ENCODE measurements around the gene RARRES1.

Gene RARRES1

GRCh38 chr3:158680861-158681260 lies 51.4 kb downstream of the RARRES1 start:
- no peak for DNase-seq

- DNase-seq, result no peak
These were observed 52.7 kb downstream of the RARRES1 start for GRCh38 chr3:158679547-158680000.

GRCh38 chr3:158678687-158679086 lies 53.6 kb downstream of the RARRES1 start:
- DNase-seq, result no peak

GRCh38 chr3:158672215-158673176 lies 59.8 kb downstream of the RARRES1 start, which contains the start of gene LXN:
LXN (minus strand) TSS chr3:158672648; CDS start chr3:158672478, 170 bp downstream.
- no peak for DNase-seq

GRCh38 chr3:158671821-158672214 lies 60.4 kb downstream of the RARRES1 start:
- DNase-seq, result no peak

- no peak for DNase-seq
These were observed 63.8 kb downstream of the RARRES1 start for GRCh38 chr3:158668506-158668905.

- DNase-seq, result no peak
These were observed 65.8 kb downstream of the RARRES1 start for GRCh38 chr3:158666416-158666815.

- DNase-seq, result no peak
These were observed 68.4 kb downstream of the RARRES1 start for GRCh38 chr3:158663832-158664231.

GRCh38 chr3:158663246-158663645 lies 69.0 kb downstream of the RARRES1 start:
- DNase-seq, result no peak

GRCh38 chr3:158660711-158661110 lies 71.5 kb downstream of the RARRES1 start:
- DNase-seq, result no peak

- no peak for DNase-seq
These were observed 72.6 kb downstream of the RARRES1 start for GRCh38 chr3:158659454-158660237.

- no peak for DNase-seq
These were observed 73.4 kb downstream of the RARRES1 start for GRCh38 chr3:158658889-158659288.

- DNase-seq, result no peak
These were observed 79.8 kb downstream of the RARRES1 start for GRCh38 chr3:158652463-158652862.

- DNase-seq, result no peak
These were observed 81.1 kb downstream of the RARRES1 start for GRCh38 chr3:158651192-158651591.

- no peak for DNase-seq
These were observed 82.5 kb downstream of the RARRES1 start for GRCh38 chr3:158649791-158650190.
